Omental fat pad (tissue), 4 donors: ENCODE measurements around the gene TTC27. TPM values are rescaled to one million over a fixed set of nuclear protein-coding genes. Genes with fewer than 3 reads are reported as not detected.

Experiments
- ATAC-seq: fragments of 150-250 bp; one replicate; pipeline ENCODE4 v1.9.1; 2016; ENCODE audit warnings: mild to moderate bottlenecking, moderate library complexity; ENCODE audit not compliant: low FRiP score
- DNase-seq: peaks from one replicate; pipeline ENCODE4 v3.0.0-alpha.2; 2019; ENCODE audit warnings: low spot score
- total RNA-seq, 4 donors: library from RNA; depleted of rRNA; stranded (reverse); fragments of >200 nt; gene quantifications; one replicate each; pipeline ENCODE4 v1.1.0, GENCODE V29; 2016
- TF ChIP-seq, protein P1 (sequence below), 3 donors: fragments of 450-650 bp; IDR thresholded peaks; one replicate each; pipeline ENCODE4 v1.5.1; 2016 to 2017; ENCODE audit warnings: antibody characterized with exemption in 3 of 3, mild to moderate bottlenecking in 3 of 3, moderate library complexity in 2 of 3

The TTC27 gene
- total RNA-seq, 4 donors from 2014 or later, result 13.9 to 21.8 (median 15.2) TPM

- TF ChIP-seq, protein P1, sequence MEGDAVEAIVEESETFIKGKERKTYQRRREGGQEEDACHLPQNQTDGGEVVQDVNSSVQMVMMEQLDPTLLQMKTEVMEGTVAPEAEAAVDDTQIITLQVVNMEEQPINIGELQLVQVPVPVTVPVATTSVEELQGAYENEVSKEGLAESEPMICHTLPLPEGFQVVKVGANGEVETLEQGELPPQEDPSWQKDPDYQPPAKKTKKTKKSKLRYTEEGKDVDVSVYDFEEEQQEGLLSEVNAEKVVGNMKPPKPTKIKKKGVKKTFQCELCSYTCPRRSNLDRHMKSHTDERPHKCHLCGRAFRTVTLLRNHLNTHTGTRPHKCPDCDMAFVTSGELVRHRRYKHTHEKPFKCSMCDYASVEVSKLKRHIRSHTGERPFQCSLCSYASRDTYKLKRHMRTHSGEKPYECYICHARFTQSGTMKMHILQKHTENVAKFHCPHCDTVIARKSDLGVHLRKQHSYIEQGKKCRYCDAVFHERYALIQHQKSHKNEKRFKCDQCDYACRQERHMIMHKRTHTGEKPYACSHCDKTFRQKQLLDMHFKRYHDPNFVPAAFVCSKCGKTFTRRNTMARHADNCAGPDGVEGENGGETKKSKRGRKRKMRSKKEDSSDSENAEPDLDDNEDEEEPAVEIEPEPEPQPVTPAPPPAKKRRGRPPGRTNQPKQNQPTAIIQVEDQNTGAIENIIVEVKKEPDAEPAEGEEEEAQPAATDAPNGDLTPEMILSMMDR (IDR thresholded peaks at IDR 0.05), result no peak
- no peak for ATAC-seq
- DNase-seq, result no peak
Measured at GRCh38 chr2:32810909-32811495, 183.2 kb downstream of the TTC27 start.

- DNase-seq (no peak), ATAC-seq (no peak)
- TF ChIP-seq, protein P1 (IDR thresholded peaks at IDR 0.05), result no peak
Measured at GRCh38 chr2:32811696-32812095, 183.8 kb downstream of the TTC27 start.

DNA sequence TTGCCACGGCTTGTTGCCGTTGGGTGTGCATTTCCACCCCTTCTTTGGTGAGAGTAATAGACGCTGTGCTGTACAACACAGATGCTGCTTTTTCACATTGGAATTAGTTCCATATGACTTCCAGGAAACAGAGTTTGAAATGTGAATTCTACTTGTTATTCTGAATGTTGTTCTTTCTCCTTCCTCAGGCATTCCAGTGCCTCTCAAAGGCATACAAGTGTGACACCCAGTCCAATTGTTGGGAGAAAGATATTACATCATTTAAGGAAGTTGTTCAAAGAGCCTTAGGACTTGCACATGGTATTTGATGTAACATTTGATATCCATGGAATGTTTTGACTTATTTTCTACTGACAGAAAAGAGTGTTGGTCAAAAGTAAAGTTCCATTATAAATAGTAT, 184.5 kb downstream of the TTC27 start:
- DNase-seq (no peak), ATAC-seq (no peak)

DNA sequence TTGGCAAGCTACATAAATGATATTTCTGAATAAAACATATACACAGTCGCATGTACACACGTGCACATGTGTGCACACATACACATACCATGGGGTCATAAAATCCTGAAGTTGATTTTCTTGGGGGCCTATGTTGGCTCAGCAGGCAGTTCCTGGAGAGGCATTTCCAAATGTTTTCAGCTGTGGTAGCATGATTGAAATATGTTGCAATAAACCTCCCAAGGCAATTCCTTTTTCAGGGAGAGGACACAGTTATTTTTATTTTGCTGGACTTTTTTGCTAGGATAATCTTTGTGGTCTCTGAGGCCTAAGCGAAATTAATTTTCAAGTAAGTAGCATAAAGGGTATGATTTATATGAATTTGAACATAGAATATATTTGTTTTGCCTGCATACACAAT, 192.2 kb downstream of the TTC27 start:
- TF ChIP-seq, protein P1 (IDR thresholded peaks at IDR 0.05), result no peak
- ATAC-seq (no peak), DNase-seq (no peak)

More for the DNA sequence above, 184.5 kb downstream of the TTC27 start:
- TF ChIP-seq, protein P1 (IDR thresholded peaks at IDR 0.05), result no peak

DNA sequence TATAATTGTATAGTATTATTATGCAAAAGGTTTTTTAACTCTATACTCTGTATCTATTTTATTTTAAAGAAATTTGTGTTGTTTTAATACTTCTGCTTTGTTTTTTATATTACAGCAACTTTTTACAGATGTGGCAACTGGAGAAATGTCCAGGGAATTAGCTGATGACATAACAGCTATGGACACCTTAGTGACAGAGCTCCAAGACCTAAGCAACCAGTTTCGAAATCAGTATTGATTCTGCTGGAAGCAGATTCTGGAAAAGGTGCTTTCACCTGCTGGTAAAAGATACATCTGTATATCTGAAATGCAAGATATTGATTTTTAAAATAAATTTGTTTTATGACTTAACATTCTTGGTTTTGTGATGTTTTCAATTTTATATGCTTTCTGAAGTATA, 192.9 kb downstream of the TTC27 start:
- no peak for DNase-seq
- TF ChIP-seq, protein P1 (IDR thresholded peaks at IDR 0.05), result no peak
- no peak for ATAC-seq

- ATAC-seq (no peak), DNase-seq (no peak)
- TF ChIP-seq, protein P1 (IDR thresholded peaks at IDR 0.05), result no peak
Measured at GRCh38 chr2:32824070-32824809, 196.4 kb downstream of the TTC27 start.

GRCh38 chr2:32825291-32825712, 197.5 kb downstream of the TTC27 start:
- DNase-seq (no peak), ATAC-seq (no peak)
- TF ChIP-seq, protein P1 (IDR thresholded peaks at IDR 0.05), result no peak
